Activated CD4-positive, alpha-beta T cell treated with anti-CD3 and anti-CD28 coated beads for 4 hours (primary cell): ENCODE measurements around the gene SIRPA.

ENCODE experiments used
- DNase-seq, 2 donors: peaks; one replicate each; pipeline ENCODE4 v3.0.0-alpha.2; 2020

The SIRPA gene

DNA sequence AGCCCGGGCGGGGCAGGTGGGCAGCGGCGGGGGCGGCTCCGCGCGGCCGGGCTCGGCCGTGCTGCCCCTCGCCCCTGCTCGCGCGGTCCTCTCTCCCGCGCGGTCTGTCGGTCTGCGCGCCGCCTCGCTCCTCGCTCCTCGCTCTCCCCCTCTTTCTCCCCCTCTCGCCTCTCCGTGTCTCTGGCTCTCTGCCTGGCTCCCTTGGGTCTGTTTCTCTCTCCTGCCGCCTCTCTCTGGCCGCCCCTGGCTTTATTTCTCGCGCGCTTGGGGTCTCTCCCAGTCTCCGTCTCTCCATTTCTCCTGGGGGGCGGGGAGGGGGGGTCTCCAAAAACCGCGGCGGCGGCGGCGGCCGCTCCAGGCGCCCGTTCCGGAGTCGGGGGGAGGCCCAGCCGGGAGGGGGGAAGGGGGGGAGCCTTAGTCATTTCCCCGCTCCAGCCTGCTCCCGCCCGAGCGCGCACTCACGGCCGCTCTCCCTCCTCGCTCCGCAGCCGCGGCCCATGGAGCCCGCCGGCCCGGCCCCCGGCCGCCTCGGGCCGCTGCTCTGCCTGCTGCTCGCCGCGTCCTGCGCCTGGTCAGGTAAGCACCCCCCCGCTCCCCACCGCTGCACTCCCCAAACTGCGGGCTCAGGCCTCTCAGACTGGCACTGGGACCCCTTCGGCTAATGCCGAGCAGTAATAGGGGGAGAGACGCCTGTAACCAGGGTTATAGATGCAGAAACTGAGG is at the start of gene SIRPA:
TSS of gene SIRPA (plus strand) at position 457 of the 723 bp plus-strand sequence. CDS start at position 498, 41 bp downstream.
- DNase-seq: no peak

- no peak for DNase-seq
Measured at GRCh38 chr20:1845701-1846100, 49.5 kb upstream of the SIRPA start.

DNA sequence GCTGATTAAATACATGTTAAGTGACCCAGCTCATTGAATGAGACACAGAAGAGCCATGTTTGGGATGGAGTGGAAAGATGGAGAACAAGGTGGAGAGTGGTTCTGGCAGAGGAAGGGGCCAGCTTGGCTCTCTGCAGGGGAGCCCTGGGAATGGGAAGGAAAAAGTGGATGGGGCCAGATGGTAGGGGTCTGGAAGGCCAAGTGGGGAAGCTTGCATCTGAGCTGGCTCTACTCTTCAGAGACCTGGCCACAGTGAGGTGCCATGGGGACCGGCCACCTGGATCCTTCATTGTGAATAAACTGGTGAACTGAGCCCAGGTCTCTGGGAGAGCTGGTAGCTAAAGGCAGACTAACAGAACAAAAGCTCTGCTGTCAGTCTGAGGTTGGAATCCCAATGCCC is 48.9 kb upstream of the SIRPA start:
- DNase-seq: no peak

GRCh38 chr20:1846876-1847275 is 48.3 kb upstream of the SIRPA start:
- no peak for DNase-seq

GRCh38 chr20:1847780-1848179 is 47.4 kb upstream of the SIRPA start:
- DNase-seq: no peak

DNA sequence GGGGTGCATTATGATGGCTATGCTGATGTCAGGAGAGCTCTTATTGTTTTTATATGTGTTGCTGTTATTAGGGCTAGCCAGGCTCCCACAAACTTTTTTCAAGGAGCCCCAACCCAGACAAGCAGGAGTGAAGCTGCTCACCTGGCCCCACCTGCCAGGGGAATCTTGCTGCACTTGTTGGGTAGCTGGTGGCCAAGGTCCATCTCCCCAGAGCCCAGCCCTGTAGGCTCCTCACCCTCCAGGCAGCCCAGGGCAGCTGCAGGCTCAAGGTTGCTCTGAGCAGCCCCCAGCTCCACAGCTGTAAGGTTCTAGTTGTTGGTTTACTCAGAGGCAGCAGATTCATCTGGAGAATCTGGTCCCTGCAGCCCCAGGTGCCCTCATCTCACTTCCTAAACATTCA is 46.8 kb upstream of the SIRPA start:
- no peak for DNase-seq

DNA sequence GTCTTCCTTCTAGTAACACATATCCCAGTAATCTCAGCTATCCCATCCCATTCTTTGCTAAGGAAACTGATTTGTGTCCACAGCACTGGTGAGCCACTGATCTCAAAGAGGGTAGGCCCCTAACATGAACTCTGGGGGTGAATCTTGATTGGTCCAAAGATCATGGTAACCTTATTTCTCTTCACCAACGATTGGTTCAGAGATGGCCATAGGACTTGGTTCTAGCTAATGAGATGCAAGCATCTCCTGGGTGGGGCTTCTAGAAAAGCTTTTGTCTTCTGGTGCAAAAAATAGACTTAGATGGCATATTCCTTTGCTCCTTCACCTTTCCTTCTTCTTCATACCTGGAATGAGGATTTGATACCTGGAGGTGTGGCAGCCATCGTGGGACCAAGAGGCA is 43.8 kb upstream of the SIRPA start:
- no peak for DNase-seq

GRCh38 chr20:1853473-1853872 is 41.7 kb upstream of the SIRPA start:
- DNase-seq: no peak

GRCh38 chr20:1854246-1854645 is 41.0 kb upstream of the SIRPA start:
- DNase-seq: no peak

- DNase-seq: no peak
Measured at GRCh38 chr20:1855109-1855508, 40.1 kb upstream of the SIRPA start.

GRCh38 chr20:1855690-1856089 is 39.5 kb upstream of the SIRPA start:
- DNase-seq: no peak

- DNase-seq: no peak
Measured at GRCh38 chr20:1856424-1856823, 38.8 kb upstream of the SIRPA start.

DNA sequence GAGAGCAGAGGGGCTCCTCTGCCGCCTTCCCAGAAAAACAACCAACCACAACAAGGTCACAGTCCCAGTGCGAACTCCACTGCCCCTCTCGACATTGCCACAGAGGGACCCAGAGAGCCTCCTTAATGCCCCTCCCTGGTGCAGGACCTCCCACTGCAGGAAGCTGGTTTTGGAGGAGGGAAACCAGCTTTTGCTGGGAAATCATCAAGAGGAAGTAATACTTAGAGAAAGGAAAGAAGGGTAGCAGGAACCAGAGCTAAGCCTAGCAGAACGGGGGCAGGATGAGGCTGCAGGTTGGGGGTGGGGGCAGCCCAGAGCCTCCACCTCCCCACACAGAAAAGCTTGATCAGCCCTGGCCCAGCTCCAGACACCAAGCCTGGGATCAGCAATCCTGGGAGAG is 37.7 kb upstream of the SIRPA start:
- DNase-seq: no peak

DNA sequence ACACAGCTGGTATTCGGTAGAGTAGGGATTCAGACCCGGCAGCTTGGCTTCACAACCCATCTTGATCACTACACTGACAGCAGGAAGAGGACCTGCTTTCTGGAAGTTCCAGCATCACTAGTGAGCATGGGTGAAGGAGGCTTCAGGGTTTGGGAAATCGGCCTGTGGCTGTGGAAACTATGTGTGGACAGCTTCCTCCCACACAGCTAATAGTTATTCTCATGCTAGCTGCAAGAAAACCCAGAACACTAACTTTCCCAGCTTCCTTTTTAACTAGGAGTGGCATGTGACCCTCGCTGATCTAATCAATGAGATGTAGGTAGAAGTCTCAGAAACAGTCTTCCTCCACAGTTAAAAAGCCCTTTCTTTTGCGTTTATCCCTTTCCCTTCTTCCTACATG is 36.3 kb upstream of the SIRPA start:
- no peak for DNase-seq

- no peak for DNase-seq
Measured at GRCh38 chr20:1860446-1860845, 34.8 kb upstream of the SIRPA start.

DNA sequence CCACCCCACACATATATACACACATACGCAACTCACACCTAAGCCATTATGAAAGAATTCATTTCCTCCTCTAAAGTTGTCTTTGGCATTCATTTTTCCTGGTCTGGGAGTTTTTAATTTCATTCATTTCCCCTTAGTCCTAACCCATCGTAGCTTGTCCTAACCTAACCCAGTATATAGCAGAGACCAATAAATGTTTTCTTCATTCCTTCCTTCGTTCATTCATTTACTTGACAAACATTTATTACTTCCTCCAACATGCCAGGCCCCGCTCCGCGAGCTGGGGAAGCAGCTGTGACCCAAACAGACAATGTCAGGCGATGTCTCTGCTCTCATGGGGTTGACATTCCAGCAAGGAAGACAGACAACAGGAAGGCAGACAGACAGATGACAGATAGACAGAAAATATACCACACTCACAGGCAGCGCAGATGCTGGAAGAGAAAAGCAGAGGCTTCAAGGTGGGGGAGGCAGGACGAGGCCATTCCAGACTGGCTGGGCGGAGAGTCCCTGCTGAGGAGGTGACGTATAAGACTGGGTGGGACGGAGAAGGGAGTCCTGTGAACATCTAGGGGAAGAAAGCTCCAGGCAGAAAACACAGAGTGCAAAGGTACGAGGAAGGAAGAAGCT is 33.7 kb upstream of the SIRPA start:
- DNase-seq: no peak

DNA sequence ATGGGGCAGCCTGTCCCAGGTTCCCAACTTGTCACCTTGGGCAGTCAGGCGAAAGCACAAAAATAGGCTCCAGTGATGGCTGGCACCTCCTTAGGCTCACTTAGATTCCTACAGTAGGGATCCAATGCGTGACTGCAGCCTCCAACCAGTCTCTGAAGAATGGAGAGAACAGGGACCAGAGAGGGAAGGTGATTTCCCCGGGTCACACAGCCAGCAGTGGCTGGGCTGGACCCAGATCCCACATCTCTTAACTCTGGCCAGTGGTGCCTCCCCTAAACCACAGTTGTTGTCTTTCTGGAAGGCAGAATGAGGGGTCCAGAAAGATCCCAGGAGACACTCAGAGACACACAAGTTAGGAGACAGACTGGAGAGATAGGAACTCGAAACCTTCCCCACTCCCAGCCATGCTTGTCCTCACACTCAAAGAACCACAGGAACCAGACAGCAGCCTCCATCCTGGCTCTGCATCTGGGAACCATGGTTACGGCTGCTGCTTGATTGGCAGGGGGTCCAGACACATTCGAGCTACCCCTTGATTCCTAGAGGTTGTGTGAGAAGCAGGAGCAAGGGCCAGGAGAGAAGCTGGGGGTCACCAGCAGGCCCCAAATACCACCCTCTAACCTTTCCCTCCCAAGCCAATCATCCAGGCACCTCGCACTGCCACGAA is 33.1 kb upstream of the SIRPA start:
- DNase-seq: no peak

- DNase-seq: no peak
Measured at GRCh38 chr20:1862663-1863053, 32.5 kb upstream of the SIRPA start.

- DNase-seq: no peak
Measured at GRCh38 chr20:1863296-1863695, 31.9 kb upstream of the SIRPA start.

GRCh38 chr20:1866834-1867233 is 28.4 kb upstream of the SIRPA start:
- DNase-seq: no peak

- no peak for DNase-seq
Measured at GRCh38 chr20:1867495-1868260, 27.5 kb upstream of the SIRPA start.

GRCh38 chr20:1868856-1869255 is 26.4 kb upstream of the SIRPA start:
- DNase-seq: no peak

DNA sequence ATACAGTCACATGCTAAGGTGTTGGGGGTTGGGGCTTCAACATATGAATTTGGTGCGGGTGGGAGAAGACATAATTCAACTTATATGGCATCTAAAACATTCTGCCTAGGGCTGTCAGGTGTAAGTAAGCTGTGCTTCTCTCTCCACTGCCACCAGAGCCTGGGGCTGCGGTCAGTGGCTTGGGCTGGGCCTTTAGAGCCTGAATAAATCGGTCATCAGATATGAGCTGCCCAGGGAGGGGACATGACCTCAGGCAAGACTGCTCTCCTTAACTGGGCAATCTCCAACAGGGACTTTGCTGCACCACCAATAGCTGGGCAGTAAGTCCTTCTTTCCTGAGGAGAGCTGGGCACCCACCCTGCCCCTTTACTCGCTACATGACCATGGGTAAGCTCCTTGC is 24.9 kb upstream of the SIRPA start:
- no peak for DNase-seq
